ENCODE measurements around the gene TAS1R3. TPM values are rescaled to one million over a fixed set of nuclear protein-coding genes. Genes with fewer than 3 reads are reported as not detected.

TAS1R3 gene
- total RNA-seq, 1 donor from 2014 or later, result 1.1 TPM

DNA sequence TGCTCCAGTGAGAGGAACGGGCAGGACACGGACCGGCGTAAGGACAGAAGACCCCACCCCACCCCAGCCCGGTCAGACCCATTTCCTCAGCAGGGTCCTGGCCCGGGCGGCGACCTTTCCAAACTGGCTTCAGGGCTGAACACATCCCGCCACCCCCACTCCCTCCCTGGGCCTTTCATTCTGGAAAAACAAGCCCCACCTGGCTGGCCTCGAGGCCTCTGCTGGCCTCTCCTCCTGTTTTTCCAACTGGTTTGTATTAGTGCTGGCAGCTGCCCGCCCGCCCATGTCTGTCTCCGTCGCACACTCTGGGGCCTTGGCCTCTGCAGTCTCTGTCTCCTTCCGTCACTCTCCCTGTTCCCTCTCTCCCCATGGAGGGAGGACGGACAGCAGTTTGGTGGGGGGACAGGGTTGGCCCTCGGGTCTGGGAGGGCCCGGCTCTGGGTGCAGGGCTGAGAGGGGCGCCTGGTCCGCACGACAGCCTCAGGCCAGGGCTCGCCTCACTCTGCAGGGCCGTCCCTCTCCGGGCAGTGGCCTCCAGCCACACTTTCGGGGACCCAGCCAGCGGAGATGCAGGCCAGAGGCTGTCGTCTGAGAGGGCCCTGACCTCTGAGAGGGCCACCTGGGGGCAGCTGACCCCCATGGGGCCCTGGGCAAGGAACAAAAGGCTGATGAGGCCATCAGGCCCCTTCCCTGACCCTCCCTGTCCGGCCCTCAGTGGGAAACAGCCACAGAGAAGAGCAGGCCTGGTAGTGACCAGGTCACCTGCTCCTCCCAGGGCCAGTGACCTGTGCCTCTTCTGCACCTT is 28.8 kb downstream of the TAS1R3 start:
- no peak overlapping the region for H3K4me3 Mint-ChIP-seq (ENCODE audit: low read depth)
- DNase-seq (ENCODE audit: low spot score, unreplicated experiment), result peak; percentile 9
- peaks cover 10% of the 10 kb centered on the region for H3K27me3 Mint-ChIP-seq
- TF ChIP-seq, protein P1, sequence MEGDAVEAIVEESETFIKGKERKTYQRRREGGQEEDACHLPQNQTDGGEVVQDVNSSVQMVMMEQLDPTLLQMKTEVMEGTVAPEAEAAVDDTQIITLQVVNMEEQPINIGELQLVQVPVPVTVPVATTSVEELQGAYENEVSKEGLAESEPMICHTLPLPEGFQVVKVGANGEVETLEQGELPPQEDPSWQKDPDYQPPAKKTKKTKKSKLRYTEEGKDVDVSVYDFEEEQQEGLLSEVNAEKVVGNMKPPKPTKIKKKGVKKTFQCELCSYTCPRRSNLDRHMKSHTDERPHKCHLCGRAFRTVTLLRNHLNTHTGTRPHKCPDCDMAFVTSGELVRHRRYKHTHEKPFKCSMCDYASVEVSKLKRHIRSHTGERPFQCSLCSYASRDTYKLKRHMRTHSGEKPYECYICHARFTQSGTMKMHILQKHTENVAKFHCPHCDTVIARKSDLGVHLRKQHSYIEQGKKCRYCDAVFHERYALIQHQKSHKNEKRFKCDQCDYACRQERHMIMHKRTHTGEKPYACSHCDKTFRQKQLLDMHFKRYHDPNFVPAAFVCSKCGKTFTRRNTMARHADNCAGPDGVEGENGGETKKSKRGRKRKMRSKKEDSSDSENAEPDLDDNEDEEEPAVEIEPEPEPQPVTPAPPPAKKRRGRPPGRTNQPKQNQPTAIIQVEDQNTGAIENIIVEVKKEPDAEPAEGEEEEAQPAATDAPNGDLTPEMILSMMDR (IDR thresholded peaks at IDR 0.05; ENCODE audit: unreplicated experiment), result no peak
- H3K27ac Mint-ChIP-seq, result peak overlapping the region; percentile 29
- H3K9me3 Mint-ChIP-seq (ENCODE audit: low read depth), result no peaks in the 10 kb centered on the region
- H3K36me3 Mint-ChIP-seq (ENCODE audit: insufficient read depth), result no peaks in the 10 kb centered on the region
- peaks cover 14% of the 10 kb centered on the region for H3K4me1 Mint-ChIP-seq (ENCODE audit: low read depth)

DNA sequence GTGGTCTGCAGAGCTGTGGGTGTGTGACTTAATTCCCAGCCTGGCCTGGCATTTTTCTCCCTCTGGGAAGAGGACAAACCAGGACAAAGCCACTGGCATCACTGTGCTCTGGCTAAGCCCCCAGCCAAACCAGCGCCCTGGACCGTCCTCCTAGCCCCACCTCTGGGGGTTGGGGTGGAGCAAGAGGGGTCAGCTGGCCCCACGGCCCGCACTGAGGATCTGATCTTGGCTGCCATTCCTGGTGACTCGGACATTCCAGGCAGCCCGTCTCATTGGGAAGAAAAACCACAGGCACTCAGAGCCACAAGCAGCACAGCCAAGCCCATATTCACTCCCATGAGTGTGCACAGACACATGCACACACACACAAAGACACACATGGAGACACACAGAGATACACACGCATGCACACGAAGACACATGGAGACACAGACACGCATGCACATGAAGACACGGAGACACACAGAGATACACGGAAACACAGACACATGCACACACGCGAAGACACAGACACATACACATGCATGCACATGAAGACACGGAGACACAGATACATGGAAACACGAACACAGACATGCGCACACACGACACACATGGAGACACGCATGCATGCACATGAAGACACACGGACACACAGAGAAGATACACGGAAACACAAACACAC is 29.6 kb downstream of the TAS1R3 start:
- H3K36me3 Mint-ChIP-seq (ENCODE audit: insufficient read depth), result no peaks in the 10 kb centered on the region
- peaks cover 14% of the 10 kb centered on the region for H3K4me1 Mint-ChIP-seq (ENCODE audit: low read depth)
- TF ChIP-seq, protein P1 (IDR thresholded peaks at IDR 0.05; ENCODE audit: unreplicated experiment), result no peak
- H3K27ac Mint-ChIP-seq, result peak overlapping the region; percentile 50
- no peak overlapping the region for H3K4me3 Mint-ChIP-seq (ENCODE audit: low read depth)
- peak; percentile 8 for DNase-seq (ENCODE audit: low spot score, unreplicated experiment)
- peaks cover 10% of the 10 kb centered on the region for H3K27me3 Mint-ChIP-seq
- no peaks in the 10 kb centered on the region for H3K9me3 Mint-ChIP-seq (ENCODE audit: low read depth)

DNA sequence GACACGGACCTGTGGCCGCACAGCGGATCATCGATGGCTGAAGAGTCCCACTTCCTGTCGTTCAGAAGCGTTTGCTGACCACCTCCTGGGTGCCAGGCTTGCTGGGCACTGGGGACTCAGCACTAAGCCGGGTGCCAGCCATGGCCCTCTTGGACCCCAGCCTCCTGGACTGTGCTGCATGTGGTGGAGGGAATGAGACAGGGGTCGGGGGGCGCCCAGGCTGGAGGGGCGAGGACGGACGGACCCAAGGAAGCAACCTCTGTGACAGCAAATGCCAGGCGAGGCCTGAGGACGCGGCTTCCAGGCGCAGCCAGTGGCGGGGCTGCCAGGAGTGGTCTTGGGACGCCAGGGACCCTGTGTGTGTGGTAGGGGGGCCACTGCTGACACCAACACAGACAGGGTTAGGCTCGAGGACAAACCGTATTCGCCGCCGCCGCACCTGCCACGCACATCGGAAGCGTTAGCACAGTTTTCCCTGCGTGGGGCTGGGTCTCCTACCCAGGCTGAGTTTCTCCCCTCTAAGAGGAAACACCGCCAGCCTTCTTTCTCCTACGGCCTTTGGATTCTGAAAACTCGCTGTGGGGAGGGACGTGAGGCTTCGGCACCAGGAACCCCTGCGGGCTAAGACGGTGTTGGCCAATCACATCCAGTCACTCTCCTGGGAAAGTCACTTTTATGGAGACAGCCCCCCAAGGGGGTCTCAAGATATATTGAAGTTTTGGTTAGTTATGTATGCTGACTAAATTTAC is 30.3 kb downstream of the TAS1R3 start:
- Mint-ChIP-seq H3K9me3 (ENCODE audit: low read depth) (no peaks in the 10 kb centered on the region), H3K4me1 (ENCODE audit: low read depth) (peaks cover 14% of the 10 kb centered on the region), H3K4me3 (ENCODE audit: low read depth) (no peak overlapping the region), H3K27ac (no peak overlapping the region), H3K27me3 (peaks cover 10% of the 10 kb centered on the region), H3K36me3 (ENCODE audit: insufficient read depth) (no peaks in the 10 kb centered on the region)
- peak; percentile 7 for DNase-seq (ENCODE audit: low spot score, unreplicated experiment)
- TF ChIP-seq, protein P1 (IDR thresholded peaks at IDR 0.05; ENCODE audit: unreplicated experiment), result no peak

DNA sequence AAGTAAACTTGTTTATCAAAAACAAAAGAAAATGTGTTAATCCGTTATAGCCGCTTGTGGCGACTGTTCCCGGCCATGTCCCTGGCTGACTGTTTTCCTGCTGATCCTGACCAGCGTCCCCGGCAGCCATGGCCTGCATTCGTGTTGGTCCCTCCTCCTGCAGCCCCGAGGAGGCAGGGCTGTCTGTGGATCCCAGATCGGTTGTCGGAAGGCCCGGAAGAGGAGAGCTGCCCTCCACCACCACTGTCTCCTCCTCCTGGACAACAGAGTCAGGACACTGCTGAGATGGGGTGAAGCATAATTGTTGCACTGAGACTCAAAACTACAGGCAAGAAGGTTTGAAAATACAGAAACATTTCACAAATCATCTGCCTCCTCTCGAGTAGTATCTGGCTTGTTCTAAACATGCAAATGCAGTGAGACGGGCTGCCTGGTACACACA is 30.9 kb downstream of the TAS1R3 start:
- TF ChIP-seq, protein P1 (IDR thresholded peaks at IDR 0.05; ENCODE audit: unreplicated experiment), result no peak
- Mint-ChIP-seq H3K4me1 (ENCODE audit: low read depth) (peaks cover 14% of the 10 kb centered on the region), H3K27ac (no peak overlapping the region), H3K36me3 (ENCODE audit: insufficient read depth) (no peaks in the 10 kb centered on the region), H3K27me3 (peaks cover 10% of the 10 kb centered on the region), H3K4me3 (ENCODE audit: low read depth) (no peak overlapping the region), H3K9me3 (ENCODE audit: low read depth) (no peaks in the 10 kb centered on the region)
- DNase-seq (ENCODE audit: low spot score, unreplicated experiment), result peak; percentile 8

DNA sequence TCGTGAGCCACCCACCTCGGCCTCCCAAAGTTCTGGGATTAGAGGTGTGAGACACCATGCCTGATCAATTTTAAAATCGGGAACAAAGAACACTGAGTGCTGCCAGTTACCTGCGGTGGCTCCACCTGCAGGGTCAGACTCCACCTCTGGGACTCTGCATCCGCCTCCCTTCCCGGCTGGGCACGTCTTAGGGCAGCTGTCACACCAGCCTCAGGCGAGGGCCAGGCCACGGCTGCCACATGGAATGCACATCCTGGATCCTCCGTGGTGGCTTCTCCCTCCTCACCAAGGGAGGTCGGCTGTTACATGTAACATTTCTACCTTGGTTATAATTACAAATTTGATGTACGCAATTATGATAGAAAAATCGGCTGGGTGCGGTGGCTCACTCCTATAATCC is 33.2 kb downstream of the TAS1R3 start:
- DNase-seq (ENCODE audit: low spot score, unreplicated experiment), result no peak
- TF ChIP-seq, protein P1 (IDR thresholded peaks at IDR 0.05; ENCODE audit: unreplicated experiment), result no peak
- H3K36me3 Mint-ChIP-seq (ENCODE audit: insufficient read depth), result no peaks in the 10 kb centered on the region
- peaks cover 5% of the 10 kb centered on the region for H3K4me1 Mint-ChIP-seq (ENCODE audit: low read depth)
- H3K27ac Mint-ChIP-seq, result no peak overlapping the region
- no peak overlapping the region for H3K4me3 Mint-ChIP-seq (ENCODE audit: low read depth)
- no peaks in the 10 kb centered on the region for H3K9me3 Mint-ChIP-seq (ENCODE audit: low read depth)
- H3K27me3 Mint-ChIP-seq, result peaks cover 10% of the 10 kb centered on the region
